Measurements from ENCODE around the gene OVCA2.

Gene OVCA2

GRCh38 chr17:2067048-2067561 lies 25.3 kb downstream of the OVCA2 start:
- no peak overlapping the region for H3K27ac ChIP-seq (ENCODE audit: low read depth, low read length)
- H3K4me2 ChIP-seq (ENCODE audit: low read depth, low read length, poor library complexity, severe bottlenecking), result no peak overlapping the region
- H3K79me2 ChIP-seq (ENCODE audit: insufficient read depth, low read length), result no peaks in the 10 kb centered on the region
- H3K36me3 ChIP-seq (ENCODE audit: low read length), result no peaks in the 10 kb centered on the region
- TF ChIP-seq, protein P1, sequence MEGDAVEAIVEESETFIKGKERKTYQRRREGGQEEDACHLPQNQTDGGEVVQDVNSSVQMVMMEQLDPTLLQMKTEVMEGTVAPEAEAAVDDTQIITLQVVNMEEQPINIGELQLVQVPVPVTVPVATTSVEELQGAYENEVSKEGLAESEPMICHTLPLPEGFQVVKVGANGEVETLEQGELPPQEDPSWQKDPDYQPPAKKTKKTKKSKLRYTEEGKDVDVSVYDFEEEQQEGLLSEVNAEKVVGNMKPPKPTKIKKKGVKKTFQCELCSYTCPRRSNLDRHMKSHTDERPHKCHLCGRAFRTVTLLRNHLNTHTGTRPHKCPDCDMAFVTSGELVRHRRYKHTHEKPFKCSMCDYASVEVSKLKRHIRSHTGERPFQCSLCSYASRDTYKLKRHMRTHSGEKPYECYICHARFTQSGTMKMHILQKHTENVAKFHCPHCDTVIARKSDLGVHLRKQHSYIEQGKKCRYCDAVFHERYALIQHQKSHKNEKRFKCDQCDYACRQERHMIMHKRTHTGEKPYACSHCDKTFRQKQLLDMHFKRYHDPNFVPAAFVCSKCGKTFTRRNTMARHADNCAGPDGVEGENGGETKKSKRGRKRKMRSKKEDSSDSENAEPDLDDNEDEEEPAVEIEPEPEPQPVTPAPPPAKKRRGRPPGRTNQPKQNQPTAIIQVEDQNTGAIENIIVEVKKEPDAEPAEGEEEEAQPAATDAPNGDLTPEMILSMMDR (IDR thresholded peaks at IDR 0.05; ENCODE audit: insufficient read depth, low read length, poor library complexity, severe bottlenecking), result no peak
- TF ChIP-seq EZH2phosphoT487 (conservative IDR thresholded peaks at IDR 0.05; ENCODE audit: low read length), result no peak
- H2AFZ ChIP-seq (ENCODE audit: low read depth, low read length, severe bottlenecking), result no peak overlapping the region
- H3F3A ChIP-seq (ENCODE audit: insufficient read depth), result no peaks in the 10 kb centered on the region
- H4K20me1 ChIP-seq (ENCODE audit: low read depth, low read length), result no peaks in the 10 kb centered on the region
- H3K9me3 ChIP-seq (ENCODE audit: insufficient read depth, low read length), result no peaks in the 10 kb centered on the region
- no peak overlapping the region for H3K9ac ChIP-seq (ENCODE audit: low read length)
- H3K4me3 ChIP-seq (ENCODE audit: insufficient read depth, low read length, poor library complexity, severe bottlenecking), result no peak overlapping the region
- no peaks in the 10 kb centered on the region for H3K27me3 ChIP-seq (ENCODE audit: low read length)
- H3K9me2 ChIP-seq (replicated peaks; ENCODE audit: insufficient read depth, low read length), result no peaks in the 10 kb centered on the region

DNA sequence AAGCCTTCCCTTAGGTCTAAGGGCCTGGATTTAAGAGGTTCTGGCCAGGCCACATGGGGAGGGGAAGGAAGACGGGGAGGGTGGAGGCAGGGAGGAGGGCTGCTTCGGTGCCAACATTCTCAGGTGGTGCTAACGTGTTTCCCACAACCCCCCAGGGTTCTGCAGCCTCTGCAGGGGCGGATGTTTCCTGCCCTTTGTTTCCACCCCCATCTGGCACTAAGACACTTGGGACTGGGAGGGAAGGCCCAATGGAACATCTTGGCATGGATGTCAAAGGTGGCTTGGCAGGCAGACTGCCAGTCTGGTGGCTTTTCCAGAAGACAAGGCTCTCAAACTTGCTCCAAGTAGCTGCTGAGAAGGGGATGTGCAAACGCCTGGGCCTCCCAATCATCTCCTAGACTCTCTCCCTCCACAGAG lies 25.8 kb downstream of the OVCA2 start:
- H3K9me2 ChIP-seq (replicated peaks; ENCODE audit: insufficient read depth, low read length), result no peaks in the 10 kb centered on the region
- no peaks in the 10 kb centered on the region for H3F3A ChIP-seq (ENCODE audit: insufficient read depth)
- no peaks in the 10 kb centered on the region for H4K20me1 ChIP-seq (ENCODE audit: low read depth, low read length)
- no peaks in the 10 kb centered on the region for H3K36me3 ChIP-seq (ENCODE audit: low read length)
- no peaks in the 10 kb centered on the region for H3K79me2 ChIP-seq (ENCODE audit: insufficient read depth, low read length)
- no peak overlapping the region for H3K4me3 ChIP-seq (ENCODE audit: insufficient read depth, low read length, poor library complexity, severe bottlenecking)
- TF ChIP-seq, protein P1 (IDR thresholded peaks at IDR 0.05; ENCODE audit: insufficient read depth, low read length, poor library complexity, severe bottlenecking), result no peak
- TF ChIP-seq EZH2phosphoT487 (conservative IDR thresholded peaks at IDR 0.05; ENCODE audit: low read length), result no peak
- no peak overlapping the region for H3K27ac ChIP-seq (ENCODE audit: low read depth, low read length)
- no peak overlapping the region for H3K9ac ChIP-seq (ENCODE audit: low read length)
- H3K27me3 ChIP-seq (ENCODE audit: low read length), result no peaks in the 10 kb centered on the region
- no peaks in the 10 kb centered on the region for H3K9me3 ChIP-seq (ENCODE audit: insufficient read depth, low read length)
- H2AFZ ChIP-seq (ENCODE audit: low read depth, low read length, severe bottlenecking), result no peak overlapping the region
- no peak overlapping the region for H3K4me2 ChIP-seq (ENCODE audit: low read depth, low read length, poor library complexity, severe bottlenecking)

GRCh38 chr17:2068031-2068518 lies 26.3 kb downstream of the OVCA2 start:
- no peak overlapping the region for H3K4me2 ChIP-seq (ENCODE audit: low read depth, low read length, poor library complexity, severe bottlenecking)
- no peaks in the 10 kb centered on the region for H3K27me3 ChIP-seq (ENCODE audit: low read length)
- no peaks in the 10 kb centered on the region for H4K20me1 ChIP-seq (ENCODE audit: low read depth, low read length)
- no peaks in the 10 kb centered on the region for H3K9me2 ChIP-seq (replicated peaks; ENCODE audit: insufficient read depth, low read length)
- no peaks in the 10 kb centered on the region for H3K9me3 ChIP-seq (ENCODE audit: insufficient read depth, low read length)
- no peaks in the 10 kb centered on the region for H3F3A ChIP-seq (ENCODE audit: insufficient read depth)
- H3K36me3 ChIP-seq (ENCODE audit: low read length), result no peaks in the 10 kb centered on the region
- H3K79me2 ChIP-seq (ENCODE audit: insufficient read depth, low read length), result no peaks in the 10 kb centered on the region
- TF ChIP-seq, protein P1 (IDR thresholded peaks at IDR 0.05; ENCODE audit: insufficient read depth, low read length, poor library complexity, severe bottlenecking), result no peak
- TF ChIP-seq EZH2phosphoT487 (conservative IDR thresholded peaks at IDR 0.05; ENCODE audit: low read length), result no peak
- no peak overlapping the region for H2AFZ ChIP-seq (ENCODE audit: low read depth, low read length, severe bottlenecking)
- no peak overlapping the region for H3K27ac ChIP-seq (ENCODE audit: low read depth, low read length)
- H3K9ac ChIP-seq (ENCODE audit: low read length), result no peak overlapping the region
- H3K4me3 ChIP-seq (ENCODE audit: insufficient read depth, low read length, poor library complexity, severe bottlenecking), result no peak overlapping the region

Measured in SU-DHL-6 (cell line).